HFF-Myc (cell line): Measurements from ENCODE around the gene ATG101.

ENCODE experiments used
- DNase-seq: peaks from one replicate; pipeline ENCODE4 v3.0.0-alpha.2; 2011; ENCODE audit warnings: low read depth; ENCODE audit errors: extremely low read depth
- H3K4me3 ChIP-seq: replicated peaks from 2 replicates; pipeline ENCODE4 v1.5.1; 2011; ENCODE audit warnings: low read depth, mild to moderate bottlenecking, control low read depth, low read length
- CTCF ChIP-seq: IDR thresholded peaks from 2 replicates; pipeline ENCODE4 v1.5.1; 2012; ENCODE audit warnings: mild to moderate bottlenecking, low read depth, low read length, control low read depth; ENCODE audit errors: missing control alignments

ATG101 gene

GRCh38 chr12:52041035-52041434 is 28.7 kb upstream of the ATG101 start:
- no peak for TF ChIP-seq CTCF
- no peak for DNase-seq
- H3K4me3 ChIP-seq, result no peak overlapping the region

- no peak overlapping the region for H3K4me3 ChIP-seq
- TF ChIP-seq CTCF, result no peak
- DNase-seq, result no peak
These were observed 28.1 kb upstream of the ATG101 start for GRCh38 chr12:52041695-52042123.

- TF ChIP-seq CTCF, result no peak
- no peak for DNase-seq
- no peak overlapping the region for H3K4me3 ChIP-seq
These were observed 26.9 kb upstream of the ATG101 start for GRCh38 chr12:52042706-52043385.

- no peak overlapping the region for H3K4me3 ChIP-seq
- no peak for TF ChIP-seq CTCF
- DNase-seq, result no peak
These were observed 26.2 kb upstream of the ATG101 start for GRCh38 chr12:52043386-52044212.

- no peak for TF ChIP-seq CTCF
- no peak for DNase-seq
- no peak overlapping the region for H3K4me3 ChIP-seq
These were observed 25.3 kb upstream of the ATG101 start for GRCh38 chr12:52044292-52044983.

- H3K4me3 ChIP-seq, result no peak overlapping the region
- DNase-seq, result no peak
- no peak for TF ChIP-seq CTCF
These were observed 24.0 kb upstream of the ATG101 start for GRCh38 chr12:52045794-52046199.
